Nephron (organoid): ENCODE results near the gene ARAP3.

Experiments used
- H3K27ac Mint-ChIP-seq, 3 experiments: 2 replicates each; pipeline ENCODE4 v1.8.0; 2020; ENCODE audit warnings: mixed read lengths in 3 of 3, mild to moderate bottlenecking in 2 of 3, moderate library complexity in 1 of 3
- H3K27me3 Mint-ChIP-seq: 2 replicates; pipeline ENCODE4 v1.8.0; 2021; ENCODE audit warnings: low read depth, mild to moderate bottlenecking, moderate library complexity, mixed read lengths
- H3K36me3 Mint-ChIP-seq: 2 replicates; pipeline ENCODE4 v1.8.0; 2020; ENCODE audit warnings: low read depth, mixed read lengths
- H3K4me1 Mint-ChIP-seq: 2 replicates; pipeline ENCODE4 v1.8.0; 2020; ENCODE audit warnings: mixed read lengths
- H3K4me3 Mint-ChIP-seq, 3 experiments: 2 replicates each; pipeline ENCODE4 v1.8.0; 2020; ENCODE audit warnings: mild to moderate bottlenecking in 3 of 3, mixed read lengths in 3 of 3, moderate library complexity in 2 of 3
- H3K9me3 Mint-ChIP-seq: 2 replicates; pipeline ENCODE4 v1.8.0; 2020; ENCODE audit warnings: mixed read lengths
- CTCF ChIP-seq, 3 experiments: fragments of 200-600 bp; sonication (generic); IDR thresholded peaks; one replicate each; pipeline ENCODE4 v1.5.0; 2021; ENCODE audit warnings: antibody characterized with exemption in 3 of 3; ENCODE audit not compliant: unreplicated experiment in 3 of 3

The ARAP3 gene

GRCh38 chr5:141695627-141696215 lies 13.7 kb upstream of the ARAP3 start:
- no peaks in the 10 kb centered on the region for H3K9me3 Mint-ChIP-seq
- no peak overlapping the region for H3K27ac Mint-ChIP-seq
- no peak overlapping the region for H3K4me3 Mint-ChIP-seq
- peaks cover 17% of the 10 kb centered on the region for H3K27me3 Mint-ChIP-seq
- H3K4me1 Mint-ChIP-seq: peaks cover 4% of the 10 kb centered on the region
- TF ChIP-seq CTCF (IDR thresholded peaks at IDR 0.05; ENCODE audit: unreplicated experiment in 3 of 3): no peak
- H3K36me3 Mint-ChIP-seq: no peaks in the 10 kb centered on the region

GRCh38 chr5:141694479-141694878 lies 12.4 kb upstream of the ARAP3 start:
- H3K27ac Mint-ChIP-seq: no peak overlapping the region
- TF ChIP-seq CTCF (IDR thresholded peaks at IDR 0.05; ENCODE audit: unreplicated experiment in 3 of 3): no peak
- no peak overlapping the region for H3K4me3 Mint-ChIP-seq
- no peaks in the 10 kb centered on the region for H3K36me3 Mint-ChIP-seq
- H3K27me3 Mint-ChIP-seq: peaks cover 29% of the 10 kb centered on the region
- H3K9me3 Mint-ChIP-seq: no peaks in the 10 kb centered on the region
- H3K4me1 Mint-ChIP-seq: peaks cover 4% of the 10 kb centered on the region

GRCh38 chr5:141692919-141693725 lies 11.1 kb upstream of the ARAP3 start:
- Mint-ChIP-seq H3K4me3 (peak overlapping the region in 1 of 3 experiments; percentile 76), H3K27ac (no peak overlapping the region), H3K36me3 (no peaks in the 10 kb centered on the region), H3K4me1 (peaks cover 4% of the 10 kb centered on the region), H3K27me3 (peaks cover 30% of the 10 kb centered on the region), H3K9me3 (no peaks in the 10 kb centered on the region)
- TF ChIP-seq CTCF (IDR thresholded peaks at IDR 0.05; ENCODE audit: unreplicated experiment in 3 of 3): no peak

GRCh38 chr5:141692533-141692888 lies 10.5 kb upstream of the ARAP3 start:
- H3K27ac Mint-ChIP-seq: no peak overlapping the region
- no peaks in the 10 kb centered on the region for H3K9me3 Mint-ChIP-seq
- H3K4me1 Mint-ChIP-seq: peaks cover 4% of the 10 kb centered on the region
- peaks cover 30% of the 10 kb centered on the region for H3K27me3 Mint-ChIP-seq
- TF ChIP-seq CTCF (IDR thresholded peaks at IDR 0.05; ENCODE audit: unreplicated experiment in 3 of 3): no peak
- H3K4me3 Mint-ChIP-seq: peak overlapping the region; percentile 67 to 76 (median 74)
- no peaks in the 10 kb centered on the region for H3K36me3 Mint-ChIP-seq

- Mint-ChIP-seq H3K27ac (no peak overlapping the region), H3K36me3 (no peaks in the 10 kb centered on the region), H3K27me3 (peaks cover 30% of the 10 kb centered on the region), H3K9me3 (no peaks in the 10 kb centered on the region), H3K4me3 (peak overlapping the region; percentile 67 to 76 (median 74)), H3K4me1 (peaks cover 4% of the 10 kb centered on the region)
- peak; percentile 99 to 100 (median 99) for TF ChIP-seq CTCF (IDR thresholded peaks at IDR 0.05; ENCODE audit: unreplicated experiment in 3 of 3)
These were observed 10.0 kb upstream of the ARAP3 start for GRCh38 chr5:141691867-141692532.
